CD4-positive, alpha-beta memory T cell (primary cell): ENCODE results near the gene RASGRP2. TPM values are rescaled to one million over a fixed set of nuclear protein-coding genes. Genes with fewer than 3 reads are reported as not detected.

Source experiments
- polyA plus RNA-seq, 2 donors: library from polyadenylated mRNA; unstranded; fragments of 300-500 nt; fragmentation: Illumina TruSeq; gene quantifications; one replicate each; pipeline ENCODE4 v1.2.3, GENCODE V29; 2021
- total RNA-seq, 2 experiments: library from RNA; stranded (reverse); gene quantifications; one replicate each; pipeline ENCODE4 v1.2.3, GENCODE V29; 2021

The RASGRP2 gene
- total and polyA plus RNA-seq, 4 experiments from 2014 or later = 177 to 463 (median 324) TPM

Other genes with a start within 250 kb of the RASGRP2 start
- gene SLC22A11, start 188.2 kb downstream of the RASGRP2 start, total RNA-seq = not detected
- not detected for gene SLC22A11, start 188.2 kb downstream of the RASGRP2 start, polyA plus RNA-seq
- gene SLC22A12, start 152.9 kb downstream of the RASGRP2 start, total RNA-seq = not detected
- gene SLC22A12, start 152.9 kb downstream of the RASGRP2 start, polyA plus RNA-seq = not detected
- under 1 TPM in 1 of 2 experiments, not detected in 1; 0.30 TPM for gene NRXN2, start 20.9 kb downstream of the RASGRP2 start, total RNA-seq
- not detected for gene NRXN2, start 20.9 kb downstream of the RASGRP2 start, polyA plus RNA-seq
- gene PYGM, start 15.8 kb upstream of the RASGRP2 start, total RNA-seq = 10 to 100 TPM; 10.7 to 11.3 TPM
- gene PYGM, start 15.8 kb upstream of the RASGRP2 start, polyA plus RNA-seq = under 1 TPM in 1 of 2 donors, not detected in 1; 0.38 TPM
- 100 to 1,000 TPM; 805 to 832 TPM for gene SF1, start 34.4 kb upstream of the RASGRP2 start, total RNA-seq
- gene SF1, start 34.4 kb upstream of the RASGRP2 start, polyA plus RNA-seq = 100 to 1,000 TPM in 1 of 2 donors, 10 to 100 TPM in 1; 48.3 to 158 TPM
- 100 to 1,000 TPM; 122 to 128 TPM for gene MAP4K2, start 59.1 kb upstream of the RASGRP2 start, total RNA-seq
- gene MAP4K2, start 59.1 kb upstream of the RASGRP2 start, polyA plus RNA-seq = 10 to 100 TPM; 32.3 to 57.2 TPM
- gene MEN1, start 66.4 kb upstream of the RASGRP2 start, total RNA-seq = 10 to 100 TPM; 41.3 to 42.7 TPM
- gene MEN1, start 66.4 kb upstream of the RASGRP2 start, polyA plus RNA-seq = 10 to 100 TPM; 22.4 to 42.1 TPM
- 1 to 10 TPM; 6.2 to 9.0 TPM for gene CDC42BPG, start 100.5 kb upstream of the RASGRP2 start, total RNA-seq
- gene CDC42BPG, start 100.5 kb upstream of the RASGRP2 start, polyA plus RNA-seq = under 1 TPM in 1 of 2 donors, not detected in 1; 0.62 TPM
- gene EHD1, start 134.5 kb upstream of the RASGRP2 start, total RNA-seq = 100 to 1,000 TPM; 268 to 279 TPM
- gene EHD1, start 134.5 kb upstream of the RASGRP2 start, polyA plus RNA-seq = 100 to 1,000 TPM; 125 to 200 TPM
- 10 to 100 TPM; 45.7 to 47.3 TPM for gene ATG2A, start 173.1 kb upstream of the RASGRP2 start, total RNA-seq
- gene ATG2A, start 173.1 kb upstream of the RASGRP2 start, polyA plus RNA-seq = 1 to 10 TPM; 4.1 to 6.3 TPM
- gene PPP2R5B, start 180.5 kb upstream of the RASGRP2 start, total RNA-seq = 10 to 100 TPM; 14.0 to 15.8 TPM
- 1 to 10 TPM; 5.6 to 8.8 TPM for gene PPP2R5B, start 180.5 kb upstream of the RASGRP2 start, polyA plus RNA-seq
- gene GPHA2, start 191.8 kb upstream of the RASGRP2 start, total RNA-seq = under 1 TPM in 1 of 2 experiments, not detected in 1; 0.47 TPM
- not detected for gene GPHA2, start 191.8 kb upstream of the RASGRP2 start, polyA plus RNA-seq
- under 1 TPM; 0.44 to 0.91 TPM for gene MAJIN, start 228.0 kb upstream of the RASGRP2 start, total RNA-seq
- not detected for gene MAJIN, start 228.0 kb upstream of the RASGRP2 start, polyA plus RNA-seq